ENCODE measurements around the gene WASL.

Gene WASL

DNA sequence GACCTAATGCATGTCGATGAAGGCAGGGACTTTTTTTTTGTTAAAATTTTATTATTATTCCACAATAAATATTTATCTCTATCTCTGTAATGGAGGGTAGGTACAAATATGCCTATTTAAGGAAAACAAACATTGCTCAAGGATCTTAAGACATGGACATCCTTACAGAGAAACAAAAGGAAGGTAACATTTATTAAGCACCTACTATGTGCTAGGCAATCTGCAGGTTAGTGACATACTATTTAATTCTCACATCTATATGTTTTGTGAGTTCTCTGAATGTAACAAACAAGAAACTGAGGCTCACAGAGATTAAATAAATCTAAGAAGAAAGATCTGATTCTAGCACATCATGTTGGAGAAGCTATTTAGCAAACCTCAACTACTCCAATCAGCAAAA, 61.1 kb downstream of the WASL start:
- no peak for DNase-seq

DNA sequence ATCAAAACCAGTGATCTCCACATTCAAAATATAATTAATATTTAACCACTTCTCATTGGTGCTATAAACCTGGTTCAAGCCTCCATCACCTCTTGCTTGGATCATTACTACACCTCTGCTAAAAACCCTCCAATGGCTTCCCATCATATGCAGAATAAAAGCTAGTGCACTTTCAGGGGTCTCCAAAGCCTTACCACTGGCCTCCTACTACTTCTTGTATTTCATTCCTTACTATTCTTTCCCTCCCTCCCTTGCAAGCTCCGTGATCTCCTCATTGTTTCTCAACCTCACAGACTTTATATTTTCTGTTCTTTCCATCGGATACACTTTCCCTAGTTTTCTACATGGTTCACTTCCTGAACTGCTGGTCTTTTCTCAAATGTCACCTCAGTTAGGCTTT, 61.6 kb downstream of the WASL start:
- no peak for DNase-seq

DNA sequence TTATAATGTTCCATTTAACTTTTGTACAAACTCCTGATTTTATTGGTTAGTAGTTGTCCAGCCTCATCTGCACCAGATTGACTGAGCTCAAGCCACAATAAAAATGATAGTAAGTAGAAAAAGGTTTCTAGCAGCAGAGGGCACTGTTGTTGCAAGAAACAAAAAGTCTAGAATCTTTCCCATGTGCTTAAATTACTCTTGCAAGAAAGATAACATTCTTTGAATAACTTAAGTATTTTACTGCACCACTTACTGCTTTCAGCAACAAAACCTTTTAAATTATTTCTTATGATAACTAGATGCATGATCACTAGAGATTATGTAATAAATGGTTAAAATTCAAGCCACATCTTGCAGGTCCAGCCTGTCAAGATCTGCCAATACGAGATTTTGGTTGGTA, 66.1 kb downstream of the WASL start:
- no peak for DNase-seq

DNA sequence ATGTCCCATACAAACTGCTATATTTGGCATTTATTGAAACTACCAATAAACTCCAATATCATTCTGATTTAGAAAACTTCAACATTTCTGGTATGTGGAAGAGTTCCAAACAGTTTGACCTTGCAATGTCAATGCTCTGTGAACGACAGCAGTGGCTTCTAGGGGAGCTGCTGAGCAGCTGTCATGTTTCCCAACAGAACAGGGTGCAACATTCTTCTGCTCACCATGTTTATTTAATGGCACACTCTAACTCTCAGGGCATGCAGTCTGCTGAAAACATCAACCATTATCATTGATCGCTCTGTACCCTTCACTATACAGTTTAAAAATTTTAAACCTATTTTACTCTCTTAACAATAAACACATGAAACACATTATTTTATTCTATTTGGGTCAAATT, 67.2 kb downstream of the WASL start:
- no peak for DNase-seq

DNA sequence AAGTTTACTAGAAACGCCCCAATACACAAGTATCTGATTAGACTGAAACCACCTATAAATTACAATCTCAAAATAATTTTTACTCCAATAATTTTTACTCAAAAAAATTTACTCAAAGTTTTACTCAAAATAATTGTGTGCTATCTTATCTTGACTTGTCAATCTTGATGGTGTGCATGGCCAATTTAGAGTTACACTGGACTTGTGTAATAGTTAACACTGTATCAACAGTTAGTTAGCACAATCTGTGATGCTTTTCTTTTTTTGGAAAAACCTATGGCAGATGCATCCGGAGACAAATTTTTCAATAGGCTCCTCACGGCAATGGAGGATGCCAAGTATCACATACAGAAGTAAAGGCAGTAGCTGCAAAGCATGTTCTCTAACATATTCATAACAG, 68.2 kb downstream of the WASL start:
- no peak for DNase-seq

DNA sequence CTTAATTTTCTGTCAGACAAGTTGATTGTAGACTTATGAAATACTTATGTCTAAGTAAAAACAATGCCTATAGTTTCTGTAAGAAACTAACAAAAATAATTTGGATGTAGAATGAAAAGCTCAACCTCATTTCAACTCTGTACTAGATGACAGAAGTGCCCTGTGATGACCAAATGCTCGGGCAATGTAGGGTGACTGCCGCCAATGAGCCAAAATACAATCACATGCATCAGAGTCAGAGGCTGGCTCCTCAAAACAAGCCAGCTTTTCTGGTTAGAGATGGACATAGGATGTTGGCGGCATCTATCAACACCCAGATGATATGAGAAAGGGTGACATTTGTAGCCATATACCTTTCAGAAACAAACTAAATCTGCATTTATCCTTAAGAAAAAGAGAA, 69.2 kb downstream of the WASL start:
- no peak for DNase-seq

DNA sequence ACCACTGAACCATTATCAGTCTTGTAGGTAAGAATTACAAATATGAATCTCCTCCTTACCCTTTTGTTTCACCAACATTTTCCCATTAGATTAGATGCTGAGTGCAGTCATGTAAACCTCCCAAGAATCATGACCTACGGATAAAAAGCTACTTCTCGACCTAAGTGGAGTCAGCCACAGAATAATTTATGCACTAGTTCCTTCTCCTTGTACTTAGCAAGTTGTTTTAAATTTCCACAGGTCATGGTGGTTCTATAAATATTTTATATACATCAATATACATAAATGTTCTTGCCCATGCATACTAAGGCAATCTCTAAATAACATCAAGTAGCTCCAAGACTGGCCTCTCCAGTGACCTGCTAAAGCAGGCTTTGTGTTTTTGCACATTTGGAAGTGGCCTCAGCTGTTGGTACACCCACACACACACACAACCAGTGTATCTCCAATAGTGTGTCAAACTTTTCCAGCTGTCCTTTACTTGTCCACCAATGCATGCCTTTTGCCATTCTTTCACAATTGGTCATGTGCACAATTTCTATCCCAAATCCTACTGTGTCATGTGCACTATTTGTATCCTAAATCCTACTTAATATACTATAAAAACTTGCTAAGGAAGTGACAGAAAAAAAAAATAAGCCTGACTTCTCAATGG, 71.6 kb downstream of the WASL start:
- no peak for DNase-seq

DNA sequence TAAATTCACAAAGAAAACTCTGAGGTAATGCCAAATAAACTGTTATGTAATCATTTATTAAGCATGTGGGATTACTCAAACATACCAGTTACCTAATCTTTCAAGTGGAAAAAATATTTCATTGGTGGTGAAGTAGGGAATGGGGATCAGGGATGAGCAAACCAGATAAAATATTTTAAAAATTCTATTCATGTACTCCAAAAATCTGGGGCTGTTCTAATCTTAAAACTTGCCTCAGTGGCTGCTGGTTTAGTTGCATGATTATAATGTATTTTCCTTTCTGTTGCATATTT, 73.7 kb downstream of the WASL start:
- DNase-seq, result no peak

DNA sequence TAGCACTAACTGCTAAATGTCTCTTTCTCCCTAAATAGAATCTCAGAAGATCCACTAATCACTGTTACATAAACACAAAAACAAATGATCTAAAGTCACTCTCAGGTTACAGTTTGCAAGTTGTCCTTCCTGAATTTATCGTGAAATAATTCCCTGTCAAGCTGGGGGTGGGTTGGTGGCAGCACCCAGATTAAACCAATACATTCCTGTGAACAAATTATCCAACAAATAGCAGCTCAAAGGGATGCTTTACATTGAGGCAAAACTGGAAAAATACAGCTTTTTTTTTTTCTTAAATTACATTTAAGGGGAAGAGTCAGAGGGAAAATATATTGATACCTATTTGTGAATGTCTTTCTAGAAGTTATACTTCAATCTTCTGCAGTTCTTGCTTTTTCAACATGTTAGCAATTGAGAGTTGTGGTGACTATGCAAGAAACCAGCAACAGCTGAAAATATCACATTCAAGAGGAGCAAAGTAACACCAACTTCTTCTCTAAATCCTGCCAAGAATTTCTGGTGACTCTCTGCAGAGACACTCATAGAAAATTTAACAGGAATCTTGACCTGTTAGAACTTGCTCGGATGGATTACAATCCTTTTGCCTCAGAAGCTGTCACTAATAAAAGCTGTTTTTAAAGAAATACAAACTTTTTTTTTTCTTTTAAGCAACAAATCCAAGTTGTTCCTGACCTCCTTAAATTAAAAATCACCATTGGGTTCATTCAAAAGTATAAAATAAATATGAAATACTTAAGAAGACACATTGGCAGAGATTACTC, 74.2 kb downstream of the WASL start:
- DNase-seq, result no peak

DNA sequence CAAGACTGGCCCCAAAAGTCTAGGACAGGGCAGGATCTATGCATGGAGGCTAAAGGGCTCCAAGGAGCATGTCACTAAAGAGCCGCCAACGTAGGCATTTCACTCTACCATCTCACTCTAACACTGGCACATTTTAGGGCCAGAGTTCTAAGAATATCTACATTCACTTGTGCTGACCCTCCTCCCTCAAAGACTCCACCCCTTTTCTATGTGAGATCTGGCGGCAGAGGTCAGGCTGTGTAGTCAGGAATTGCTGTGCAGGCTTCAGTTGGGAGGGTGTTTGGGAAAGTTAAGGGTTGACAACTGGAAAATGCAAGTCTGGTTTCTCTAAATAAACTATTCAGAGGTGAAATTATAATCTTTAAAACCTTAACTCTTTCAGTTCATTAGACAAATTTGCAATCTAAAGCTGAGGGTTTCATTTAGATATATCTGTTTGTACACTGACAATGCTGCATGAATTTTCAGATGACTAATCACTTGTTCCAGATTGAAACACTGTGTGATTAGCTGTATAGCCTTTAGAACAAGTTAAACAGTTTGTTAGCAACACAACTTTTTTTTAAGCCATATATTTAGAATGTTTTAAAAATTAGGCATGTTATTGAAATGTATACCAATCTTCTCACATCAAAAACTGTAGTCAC, 74.9 kb downstream of the WASL start:
- DNase-seq, result no peak

DNA sequence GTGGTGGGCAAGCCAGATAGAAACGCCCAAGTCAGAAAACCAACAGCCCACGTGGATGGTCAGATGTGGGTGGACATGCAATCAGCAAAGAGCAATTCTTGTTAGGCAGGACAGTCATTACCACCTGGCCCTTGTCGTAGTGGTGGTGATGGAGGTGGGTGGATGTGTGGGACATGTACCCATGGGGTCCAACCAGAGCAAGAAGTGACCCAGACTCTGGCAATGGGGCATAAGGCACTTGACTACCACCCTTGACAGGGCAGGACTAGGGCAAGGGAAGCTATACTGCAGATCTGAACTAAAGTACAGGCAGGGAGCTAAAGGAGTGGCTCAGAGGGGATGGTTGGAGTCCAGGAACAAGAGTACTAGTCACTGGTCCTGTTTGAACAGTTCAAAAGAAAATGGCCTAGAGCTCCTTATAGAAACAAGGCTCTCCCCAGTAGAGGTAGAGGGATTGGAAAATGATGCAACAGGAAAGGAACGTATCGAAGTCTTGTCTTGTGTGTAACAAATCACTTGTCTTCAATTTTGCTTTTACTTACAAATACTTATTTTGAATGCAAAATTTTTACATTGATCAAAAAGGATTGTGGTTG, 75.6 kb downstream of the WASL start:
- DNase-seq, result no peak

DNA sequence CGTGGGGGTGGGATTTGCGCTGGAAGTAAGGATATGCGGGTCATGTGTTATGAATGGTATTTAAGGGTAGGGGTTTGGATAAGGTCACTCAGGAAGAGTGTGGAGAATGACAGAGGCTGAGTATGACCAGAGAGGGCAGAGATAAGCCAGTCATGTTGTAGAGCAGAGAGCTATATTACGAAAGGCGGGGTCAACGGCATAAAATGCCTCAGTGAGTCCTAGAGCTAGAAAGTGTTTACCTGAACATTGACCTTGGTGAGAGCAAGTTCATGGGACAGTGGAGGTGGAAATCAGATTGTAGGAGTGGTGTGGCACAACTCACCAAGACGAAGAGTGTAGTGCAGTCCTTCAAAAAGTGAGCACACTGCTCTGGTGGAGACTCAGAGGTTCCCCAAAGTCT, 79.3 kb downstream of the WASL start:
- no peak for DNase-seq

DNA sequence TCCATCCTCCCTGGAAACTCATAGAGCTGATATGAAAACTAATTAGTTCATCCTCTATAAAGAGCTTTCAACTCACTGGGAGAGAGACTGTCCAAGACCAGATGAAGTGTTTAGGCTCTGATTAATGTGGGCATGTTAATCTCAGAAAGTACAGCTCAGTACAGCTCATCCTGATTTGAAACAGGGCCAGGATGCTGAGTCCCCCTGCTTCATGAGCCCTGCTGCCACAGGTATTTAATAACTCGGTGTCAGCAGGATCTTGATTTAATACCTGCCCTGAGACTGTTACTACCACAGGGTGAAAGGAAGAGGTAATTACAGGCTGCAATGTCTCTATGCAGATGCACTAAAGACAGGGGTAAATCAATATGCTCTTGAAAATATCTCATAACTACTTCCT, 82.3 kb downstream of the WASL start:
- DNase-seq, result no peak

DNA sequence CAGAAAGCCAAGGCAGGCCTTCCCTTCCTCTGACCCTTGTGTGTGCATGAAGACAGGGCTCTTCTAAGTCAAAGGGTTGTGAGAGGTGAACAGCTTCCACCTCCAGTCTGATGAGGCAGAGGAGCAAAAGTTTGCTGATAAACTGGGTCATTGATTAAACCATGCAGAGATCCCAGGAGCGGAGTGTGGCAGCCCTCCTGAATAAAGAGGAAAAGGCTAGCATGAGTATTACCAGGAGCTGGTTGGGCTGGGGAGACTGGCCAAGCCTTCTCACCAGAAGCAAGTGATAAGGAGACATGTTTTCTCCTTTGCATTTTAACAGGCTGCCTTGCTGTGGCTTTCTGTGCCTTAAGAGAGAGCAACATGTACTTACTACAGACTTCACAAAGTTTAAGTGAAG, 82.9 kb downstream of the WASL start:
- DNase-seq, result no peak

DNA sequence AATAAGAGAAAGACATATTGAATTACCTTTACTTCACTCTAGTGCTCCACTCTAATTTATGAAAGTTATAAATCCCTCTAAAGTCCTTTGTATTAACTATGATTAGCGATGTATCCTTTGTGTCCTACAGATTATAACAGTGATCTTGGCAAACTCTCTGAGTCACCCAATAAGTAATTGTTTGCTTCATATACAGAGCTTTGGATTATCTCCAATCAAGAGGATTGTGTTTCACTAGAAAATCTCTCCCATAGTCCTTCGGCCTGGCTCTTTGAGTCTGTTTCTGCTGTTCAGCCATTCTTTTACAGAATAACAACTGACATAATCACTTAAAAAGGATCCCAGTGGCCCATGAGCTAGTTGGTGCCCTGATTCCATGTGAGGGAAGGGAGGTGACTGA, 83.6 kb downstream of the WASL start:
- DNase-seq, result no peak

DNA sequence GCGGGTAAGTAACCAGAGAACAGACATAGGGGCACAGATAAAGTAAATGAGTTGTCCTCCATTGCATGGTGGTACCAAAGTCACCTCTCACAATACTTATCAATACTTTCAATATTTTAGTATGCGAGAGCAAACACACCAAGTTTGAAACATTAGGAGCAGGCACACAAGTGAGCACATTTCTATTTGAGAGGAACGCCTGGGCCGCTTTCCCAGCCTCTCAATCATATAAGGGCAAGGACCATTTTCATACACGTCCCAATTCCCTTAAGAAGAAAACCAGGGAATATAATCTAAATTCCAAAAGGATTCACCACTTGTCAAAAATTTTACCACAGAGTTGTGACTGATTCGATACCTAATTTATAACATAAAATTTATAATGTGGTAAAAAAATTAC, 85.6 kb downstream of the WASL start:
- no peak for DNase-seq

DNA sequence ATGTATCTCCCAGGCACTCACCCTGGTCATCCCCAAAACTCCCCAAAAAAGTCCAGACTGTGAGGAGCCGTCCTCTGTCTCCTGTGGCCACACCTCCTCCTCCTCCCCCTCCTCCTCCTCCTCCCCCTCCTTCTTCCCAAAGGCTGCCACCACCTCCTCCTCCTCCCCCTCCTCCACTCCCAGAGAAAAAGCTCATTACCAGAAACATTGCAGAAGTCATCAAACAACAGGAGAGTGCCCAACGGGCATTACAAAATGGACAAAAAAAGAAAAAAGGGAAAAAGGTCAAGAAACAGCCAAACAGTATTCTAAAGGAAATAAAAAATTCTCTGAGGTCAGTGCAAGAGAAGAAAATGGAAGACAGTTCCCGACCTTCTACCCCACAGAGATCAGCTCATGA, 86.0 kb downstream of the WASL start:
- no peak for DNase-seq

DNA sequence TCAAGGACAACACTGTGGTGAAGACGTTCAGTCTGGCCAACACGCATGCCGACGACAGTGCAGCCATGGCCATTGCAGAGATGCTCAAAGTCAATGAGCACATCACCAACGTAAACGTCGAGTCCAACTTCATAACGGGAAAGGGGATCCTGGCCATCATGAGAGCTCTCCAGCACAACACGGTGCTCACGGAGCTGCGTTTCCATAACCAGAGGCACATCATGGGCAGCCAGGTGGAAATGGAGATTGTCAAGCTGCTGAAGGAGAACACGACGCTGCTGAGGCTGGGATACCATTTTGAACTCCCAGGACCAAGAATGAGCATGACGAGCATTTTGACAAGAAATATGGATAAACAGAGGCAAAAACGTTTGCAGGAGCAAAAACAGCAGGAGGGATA, 86.5 kb downstream of the WASL start:
- DNase-seq, result no peak

DNA sequence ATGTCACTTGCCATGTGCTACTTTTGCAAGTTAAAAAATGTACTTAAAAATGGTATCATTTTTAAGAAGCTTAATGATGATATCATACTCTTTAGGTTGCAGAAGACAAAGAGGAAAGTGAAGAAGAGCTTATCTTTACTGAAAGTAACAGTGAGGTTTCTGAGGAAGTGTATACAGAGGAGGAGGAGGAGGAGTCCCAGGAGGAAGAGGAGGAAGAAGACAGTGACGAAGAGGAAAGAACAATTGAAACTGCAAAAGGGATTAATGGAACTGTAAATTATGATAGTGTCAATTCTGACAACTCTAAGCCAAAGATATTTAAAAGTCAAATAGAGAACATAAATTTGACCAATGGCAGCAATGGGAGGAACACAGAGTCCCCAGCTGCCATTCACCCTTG, 87.0 kb downstream of the WASL start:
- DNase-seq, result no peak

DNA sequence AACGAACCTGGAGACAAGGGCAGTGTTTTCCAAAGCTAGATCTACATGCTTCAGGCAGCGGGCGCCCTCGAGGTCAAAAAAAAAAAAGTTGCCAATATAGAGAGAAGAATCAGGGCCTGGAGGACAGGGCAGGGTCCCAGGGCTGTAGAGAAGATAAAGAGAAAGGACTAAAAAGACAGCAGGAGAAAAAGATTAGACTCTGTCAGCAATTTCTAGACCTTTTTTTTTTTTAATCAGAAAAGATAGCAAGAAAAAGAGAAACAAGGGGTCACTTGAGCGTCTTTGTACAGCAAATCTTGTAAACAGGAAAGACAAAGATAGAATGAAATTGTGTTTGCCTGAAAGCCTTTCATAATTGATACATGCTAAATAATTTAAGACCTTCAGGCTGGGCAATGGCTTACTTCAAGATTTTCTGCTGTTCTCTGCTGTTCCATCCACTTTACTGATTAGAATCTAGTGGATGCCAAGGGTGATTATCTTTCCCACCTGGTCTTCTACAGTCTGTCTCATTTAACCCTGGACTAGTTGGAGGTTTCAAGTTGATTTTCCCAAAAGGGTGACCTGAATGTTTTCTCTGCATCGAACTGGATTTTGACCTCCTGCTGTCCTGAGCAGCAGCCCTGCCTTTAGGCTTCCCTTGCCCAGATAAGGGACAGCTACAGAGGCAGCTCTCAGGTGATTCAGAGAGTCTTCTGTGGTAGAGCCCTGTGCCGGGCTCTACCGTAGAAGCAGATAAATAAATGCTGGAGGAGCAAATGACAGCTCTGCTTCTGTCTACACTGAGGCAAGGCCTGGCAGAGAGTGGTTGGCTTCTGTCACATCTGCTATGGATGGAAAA, 88.1 kb downstream of the WASL start:
- no peak for DNase-seq

DNA sequence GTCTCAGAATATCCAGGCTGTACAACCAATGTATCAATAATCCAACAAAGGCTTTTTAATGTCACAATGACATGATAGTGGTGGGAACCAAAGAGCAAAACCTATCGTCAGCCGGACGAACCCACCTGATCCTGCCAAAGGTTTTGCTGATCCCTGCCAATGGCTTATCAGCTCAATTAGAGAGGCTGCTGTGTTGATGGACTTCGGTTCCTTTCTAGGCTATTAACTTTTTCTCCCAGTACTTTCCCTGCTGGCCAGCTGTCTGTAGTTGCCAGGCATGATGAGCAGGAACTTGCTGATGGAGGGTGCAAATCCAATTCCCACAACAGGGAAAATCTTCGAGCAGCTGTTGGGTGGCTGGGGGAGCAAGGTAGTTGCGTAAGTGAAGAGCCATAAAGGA, 90.8 kb downstream of the WASL start:
- DNase-seq, result no peak

DNA sequence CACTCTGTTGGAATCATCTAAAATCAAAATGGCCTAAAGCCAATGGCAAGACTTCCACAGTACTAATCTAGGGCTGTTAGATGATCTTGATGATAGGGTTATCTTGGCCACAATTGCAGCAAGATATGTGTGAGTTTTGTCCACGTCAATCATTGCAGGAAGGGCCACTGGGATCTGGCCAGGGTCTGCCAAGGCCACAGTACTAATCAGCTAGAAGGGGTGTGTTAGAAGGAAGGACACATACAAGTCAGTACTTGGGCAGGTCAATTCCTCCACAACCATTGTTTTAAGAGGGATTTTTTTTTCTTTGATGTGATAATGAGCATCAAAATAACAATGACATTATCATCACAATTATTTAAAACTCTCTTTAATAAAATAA, 91.5 kb downstream of the WASL start:
- DNase-seq, result no peak

DNA sequence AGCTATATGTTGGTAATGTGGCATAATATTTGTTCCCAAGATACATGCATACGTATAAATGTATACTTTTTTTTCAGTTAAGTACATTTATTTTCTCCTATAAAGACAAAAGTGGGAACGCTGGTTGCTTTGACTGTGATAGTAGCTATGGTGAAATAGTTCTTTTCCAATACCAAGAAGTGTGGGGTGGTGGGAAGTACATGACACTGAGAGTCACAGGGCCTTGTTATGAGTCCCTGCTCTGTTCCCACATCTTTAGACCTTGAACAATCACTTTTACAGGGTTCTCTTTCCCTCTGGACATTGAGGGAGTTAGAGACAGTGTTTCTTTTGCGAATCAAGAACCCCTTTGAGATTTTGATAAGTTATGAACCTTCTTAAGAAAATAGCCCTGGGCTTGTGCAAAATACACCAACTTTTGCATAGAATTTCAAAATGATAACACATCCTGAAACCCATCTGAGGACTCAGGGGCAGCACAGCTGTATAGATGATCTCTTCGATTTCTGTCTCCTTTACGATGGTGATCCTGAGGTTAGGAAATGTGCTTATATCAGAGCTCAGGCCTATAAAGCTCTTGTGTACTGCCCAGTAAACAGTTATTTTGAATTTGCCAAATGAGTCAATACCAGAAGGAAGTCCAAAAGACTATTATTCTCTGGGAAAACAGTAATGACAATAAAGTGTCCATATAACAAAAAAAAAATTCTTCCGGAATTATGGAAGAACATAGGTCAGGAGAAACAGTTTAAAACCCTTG, 92.1 kb downstream of the WASL start:
- DNase-seq, result no peak

All from activated CD4-positive, alpha-beta T cell treated with anti-CD3 and anti-CD28 coated beads, Interleukin-2, amount 50 U/mL, for 48 hours (primary cell).